CD14-positive monocyte (primary cell): ENCODE results near the gene UBAC1. TPM values are rescaled to one million over a fixed set of nuclear protein-coding genes. Genes with fewer than 3 reads are reported as not detected.

Experiments
- DNase-seq, 3 donors: peaks; one replicate each; pipeline ENCODE4 v3.0.0-alpha.2; 2011 to 2022
- H2AFZ ChIP-seq: 2 replicates; pipeline ENCODE4 v1.6.0; 2012; ENCODE audit warnings: mild to moderate bottlenecking, low read depth, low read length, inconsistent platforms; ENCODE audit not compliant: insufficient read depth, poor library complexity, severe bottlenecking
- H3K27ac ChIP-seq, 2 donors: 1 replicate in 1 of 2; 2 replicates in 1 of 2; pipeline ENCODE4 v1.5.1; 2012 to 2013; ENCODE audit warnings: low read length in 2 of 2, control low read depth in 1 of 2, inconsistent platforms in 1 of 2, low read depth in 1 of 2, mild to moderate bottlenecking in 1 of 2
- H3K27me3 ChIP-seq, 2 donors: one replicate each; pipeline versions ENCODE4 v1.6.0 to v1.6.1; 2011 to 2013; ENCODE audit warnings: low read length in 2 of 2; ENCODE audit not compliant: control insufficient read depth in 2 of 2, insufficient read depth in 2 of 2
- H3K36me3 ChIP-seq, 2 donors: replicated peaks in 1 of 2; 1 replicate in 1 of 2; 2 replicates in 1 of 2; pipeline versions ENCODE4 v1.5.1 to v1.6.1; 2012 to 2013; ENCODE audit warnings: low read length in 2 of 2, control low read depth in 1 of 2, inconsistent platforms in 1 of 2, mild to moderate bottlenecking in 1 of 2; ENCODE audit not compliant: insufficient read depth in 2 of 2, control insufficient read depth in 1 of 2
- H3K4me1 ChIP-seq, 2 donors: 1 replicate in 1 of 2; 2 replicates in 1 of 2; pipeline versions ENCODE4 v1.5.1 to v1.6.1; 2012 to 2013; ENCODE audit warnings: low read length in 2 of 2, control low read depth in 1 of 2, inconsistent platforms in 1 of 2, mild to moderate bottlenecking in 1 of 2, moderate library complexity in 1 of 2; ENCODE audit not compliant: insufficient read depth in 2 of 2, control insufficient read depth in 1 of 2
- H3K4me2 ChIP-seq: replicated peaks from 2 replicates; pipeline ENCODE3; 2012; ENCODE audit warnings: low read length, moderate library complexity, mild to moderate bottlenecking; ENCODE audit not compliant: poor library complexity, severe bottlenecking; ENCODE audit errors: extremely low read depth
- H3K4me3 ChIP-seq, 3 experiments: fragments of 200-600 bp in 1 of 3; sonication (generic) in 1 of 3; replicated peaks in 1 of 3; 1 replicate in 2 of 3; 2 replicates in 1 of 3; pipeline ENCODE4 v1.5.1; 2011 to 2013; ENCODE audit warnings: low read length in 3 of 3, mild to moderate bottlenecking in 3 of 3, control low read depth in 2 of 3, low read depth in 2 of 3, inconsistent platforms in 1 of 3, moderate library complexity in 1 of 3
- H3K79me2 ChIP-seq: 2 replicates; pipeline ENCODE4 v1.6.0; 2012; ENCODE audit warnings: mild to moderate bottlenecking, control low read depth, inconsistent platforms, low read length, moderate library complexity; ENCODE audit not compliant: insufficient read depth
- H3K9ac ChIP-seq: 2 replicates; pipeline ENCODE4 v1.6.0; 2017; ENCODE audit warnings: low read length, mild to moderate bottlenecking; ENCODE audit not compliant: insufficient read depth, poor library complexity, severe bottlenecking
- H3K9me3 ChIP-seq, 2 donors: replicated peaks in 1 of 2; 1 replicate in 1 of 2; 2 replicates in 1 of 2; pipeline versions ENCODE4 v1.5.1 to v1.6.1; 2012 to 2013; ENCODE audit warnings: low read length in 2 of 2, control low read depth in 1 of 2; ENCODE audit not compliant: control insufficient read depth in 1 of 2, insufficient read depth in 1 of 2
- H4K20me1 ChIP-seq: 2 replicates; pipeline ENCODE4 v1.6.0; 2012; ENCODE audit warnings: mild to moderate bottlenecking, low read length, control low read depth, moderate library complexity; ENCODE audit not compliant: insufficient read depth
- H3K27ac Mint-ChIP-seq, 7 donors: one replicate each; pipeline ENCODE4 v1.8.0; 2020; ENCODE audit warnings: mild to moderate bottlenecking in 7 of 7, mixed read lengths in 7 of 7, moderate library complexity in 6 of 7, inconsistent platforms in 2 of 7
- H3K27me3 Mint-ChIP-seq, 3 donors: one replicate each; pipeline ENCODE4 v1.8.0; 2021 to 2022; ENCODE audit warnings: low read depth in 3 of 3, mild to moderate bottlenecking in 3 of 3, mixed read lengths in 3 of 3, moderate library complexity in 3 of 3, inconsistent platforms in 1 of 3
- H3K36me3 Mint-ChIP-seq, 2 donors: one replicate each; pipeline ENCODE4 v1.8.0; 2020; ENCODE audit warnings: mixed read lengths in 2 of 2, inconsistent platforms in 1 of 2, mild to moderate bottlenecking in 1 of 2
- H3K4me1 Mint-ChIP-seq: one replicate; pipeline ENCODE4 v1.8.0; 2020; ENCODE audit warnings: mild to moderate bottlenecking, mixed read lengths
- H3K4me3 Mint-ChIP-seq, 2 donors: one replicate each; pipeline ENCODE4 v1.8.0; 2020; ENCODE audit warnings: mild to moderate bottlenecking in 2 of 2, mixed read lengths in 2 of 2, moderate library complexity in 1 of 2
- H3K9me3 Mint-ChIP-seq, 7 donors: one replicate each; pipeline ENCODE4 v1.8.0; 2020 to 2022; ENCODE audit warnings: mixed read lengths in 7 of 7, mild to moderate bottlenecking in 6 of 7, moderate library complexity in 6 of 7, inconsistent platforms in 2 of 7
- CTCF ChIP-seq: fragments of 200-600 bp; IDR thresholded peaks from one replicate; pipeline ENCODE4 v1.8.0; 2022; ENCODE audit warnings: antibody characterized with exemption, mild to moderate bottlenecking
- WGBS: methylation state at CpG from one replicate; pipeline ENCODE4 v1.1.5; 2013; ENCODE audit warnings: missing lambda C conversion rate; ENCODE audit not compliant: insufficient coverage; 5-methylcytosine and 5-hydroxymethylcytosine counted together
- intact Hi-C, 2 donors: fragments of 100-400 bp; cut with micrococcal nuclease; formaldehyde crosslinking; loops; one replicate each; pipeline versions ENCODE4 v1.15.0 to v1.15.1; 2023
- polyA plus RNA-seq, 3 donors: library from polyadenylated mRNA; depleted of rRNA in 1 of 3; unstranded in 2 of 3; stranded (reverse) in 1 of 3; fragments of 300-500 nt in 2 of 3; fragments of >200 nt in 1 of 3; fragmentation: Illumina TruSeq in 2 of 3; gene quantifications; 1 replicate in 2 of 3; 2 replicates in 1 of 3; pipeline ENCODE4 v1.2.3, GENCODE V29; 2012 to 2021

Gene UBAC1
- polyA plus RNA-seq, 3 donors, result 35.8 to 63.1 (median 52.5) TPM

DNA sequence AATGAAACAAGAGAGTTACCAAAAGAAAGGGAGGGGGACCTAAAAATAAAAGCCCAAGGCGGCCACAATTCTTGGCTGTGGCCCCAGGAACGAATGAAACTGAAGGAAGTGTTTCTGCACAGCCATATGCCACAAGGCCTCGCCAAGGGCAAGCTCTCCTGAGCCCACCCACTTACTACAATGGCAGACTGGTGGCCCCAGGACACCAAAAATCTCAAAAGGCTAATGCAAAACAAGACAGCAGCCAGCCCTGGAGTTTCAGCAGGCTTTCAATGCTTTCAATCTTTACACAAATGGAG is 57.9 kb downstream of the UBAC1 start:
- H3K4me1 Mint-ChIP-seq, result peaks cover 40% of the 10 kb centered on the region
- Histone ChIP-seq H4K20me1 (peaks cover 79% of the 10 kb centered on the region), H3K79me2 (peaks cover 82% of the 10 kb centered on the region), H3K4me1 (peaks cover 28 to 42% of the 10 kb centered on the region in 2 donors), H3K4me2 (no peak overlapping the region), H3K36me3 (no peaks in the 10 kb centered on the region), H2AFZ (no peak overlapping the region), H3K27me3 (no peaks in the 10 kb centered on the region), H3K27ac (no peak overlapping the region), H3K9me3 (no peaks in the 10 kb centered on the region), H3K4me3 (no peak overlapping the region), H3K9ac (no peak overlapping the region)
- no peak overlapping the region for H3K4me3 Mint-ChIP-seq
- no CpG with 5 or more reads among the region's 3 CpGs for WGBS
- TF ChIP-seq CTCF, result no peak
- H3K36me3 Mint-ChIP-seq, result peaks cover 25 to 26% of the 10 kb centered on the region in 2 donors
- H3K9me3 Mint-ChIP-seq, result no peaks in the 10 kb centered on the region
- no peak for DNase-seq
- intact Hi-C loops, result loop anchor here in 1 of 2 donors (10.0 kb wide), 1 partner anchor 341 kb away; the partner anchor contains the start of gene QSOX2
- H3K27ac Mint-ChIP-seq, result peak overlapping the region in 1 of 7 donors; percentile 36
- H3K27me3 Mint-ChIP-seq, result peaks cover 0 to under 1% (median 0%) of the 10 kb centered on the region in 3 donors

DNA sequence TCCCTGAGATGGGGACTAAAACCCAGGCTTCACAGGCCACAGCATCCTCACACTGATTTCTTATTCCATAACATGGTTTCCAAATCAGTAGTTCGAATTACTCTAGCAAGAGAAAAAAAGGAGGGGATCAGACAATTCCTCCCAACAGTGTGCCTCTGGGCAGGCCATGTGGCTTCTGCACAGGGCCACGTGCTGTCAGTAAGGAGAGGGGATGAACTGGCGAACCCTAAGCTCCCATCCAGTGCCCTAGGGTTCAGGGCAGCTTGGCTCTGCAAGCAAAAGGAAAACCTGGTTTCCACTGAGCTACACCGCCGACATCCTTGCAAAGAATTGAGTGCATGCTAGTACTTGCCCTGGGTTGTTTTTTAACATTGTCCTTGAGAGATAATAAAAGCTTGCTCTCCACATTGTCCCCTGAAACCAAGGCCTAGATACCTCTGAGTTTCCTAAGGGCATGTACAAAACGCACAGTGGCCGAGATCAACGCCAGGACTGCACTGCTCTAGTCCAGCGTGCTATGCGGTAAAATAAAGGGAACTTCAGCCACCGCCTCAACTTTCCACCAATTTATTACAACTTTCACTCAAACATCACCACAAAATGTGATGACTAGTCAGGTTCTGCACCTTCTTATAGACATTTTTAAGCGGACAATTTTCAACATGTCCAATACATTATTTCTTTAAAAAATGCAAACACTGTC is 58.4 kb downstream of the UBAC1 start:
- Histone ChIP-seq H3K36me3 (no peaks in the 10 kb centered on the region), H3K27me3 (no peaks in the 10 kb centered on the region), H3K79me2 (peaks cover 83% of the 10 kb centered on the region), H2AFZ (no peak overlapping the region), H3K27ac (no peak overlapping the region), H3K9me3 (no peaks in the 10 kb centered on the region), H4K20me1 (peaks cover 84% of the 10 kb centered on the region), H3K4me2 (no peak overlapping the region), H3K4me1 (peaks cover 24 to 37% of the 10 kb centered on the region in 2 donors), H3K4me3 (no peak overlapping the region), H3K9ac (no peak overlapping the region)
- no peak overlapping the region for H3K4me3 Mint-ChIP-seq
- DNase-seq, result no peak
- H3K27me3 Mint-ChIP-seq, result no peaks in the 10 kb centered on the region
- WGBS, result 64% methylated on average over 9 of the region's 12 CpGs
- peak overlapping the region in 2 of 7 donors; percentile 12 to 36 for H3K27ac Mint-ChIP-seq
- TF ChIP-seq CTCF, result no peak
- intact Hi-C loops, result loop anchor here in 1 of 2 donors (10.0 kb wide), 1 partner anchor 342 kb away; the partner anchor contains the start of gene QSOX2
- no peaks in the 10 kb centered on the region for H3K9me3 Mint-ChIP-seq
- H3K4me1 Mint-ChIP-seq, result peaks cover 37% of the 10 kb centered on the region
- peaks cover 26 to 28% of the 10 kb centered on the region in 2 donors for H3K36me3 Mint-ChIP-seq
